GM12878 (cell line): Measurements from ENCODE around the gene TNRC18. TPM values are rescaled to one million over a fixed set of nuclear protein-coding genes. Genes with fewer than 3 reads are reported as not detected.

Experiments
- ATAC-seq: fragments of 200-7000 bp; cut with Tn5 transposase; 3 replicates; pipeline ENCODE4 v1.9.1; 2020; ENCODE audit warnings: mild to moderate bottlenecking, moderate library complexity
- BruUV-seq: library from RNA; stranded (reverse); fragments of 400-500 nt; replicated peaks from 2 replicates; lab custom pipeline; 2021; lab: Mats Ljungman, UMichigan
- CTCF ChIA-PET: fragments of 300-600 bp; sonication (Branson Sonifier 250); formaldehyde crosslinking; extraction: SDS; loops from one replicate; lab custom pipeline; 2021; ENCODE audit warnings: inconsistent platforms; lab: Yijun Ruan, JAX
- POLR2A ChIA-PET: fragments of 350-600 bp; formaldehyde crosslinking; extraction: SDS; loops from one replicate; lab custom pipeline; 2021; ENCODE audit warnings: inconsistent platforms; lab: Charles Lee
- RAD21 ChIA-PET: fragments of 300-600 bp; sonication (Branson Sonifier 250); formaldehyde crosslinking; loops from one replicate; lab custom pipeline; 2023; ENCODE audit warnings: antibody characterized with exemption; ENCODE audit not compliant: unreplicated experiment; lab: Charles Lee
- SMC1A ChIA-PET: fragments of 300-600 bp; sonication (Branson Sonifier 250); formaldehyde crosslinking; loops from one replicate; lab custom pipeline; 2023; ENCODE audit not compliant: unreplicated experiment, uncharacterized antibody; lab: Charles Lee
- DNase-seq: peaks from one replicate; pipeline ENCODE4 v3.0.0-alpha.2; 2011; ENCODE audit warnings: low read depth, low spot score
- FAIRE-seq: peaks from 3 replicates; lab custom pipeline; 2011; peaks lifted over from hg19 to GRCh38; lab: Jason Lieb, UNC
- H2AFZ ChIP-seq: 2 replicates; pipeline ENCODE4 v1.6.0; 2011; ENCODE audit warnings: low read depth, low read length, control low read depth; ENCODE audit not compliant: control insufficient read depth
- H3K27ac ChIP-seq: 2 replicates; pipeline ENCODE4 v1.5.1; 2011; ENCODE audit warnings: control low read depth; ENCODE audit not compliant: control insufficient read depth, insufficient read depth
- H3K27me3 ChIP-seq, 2 experiments: replicated peaks in 1 of 2; 2 replicates each; pipeline versions ENCODE4 v1.6.0 to v1.6.1; 2011; ENCODE audit warnings: low read length in 1 of 2; ENCODE audit not compliant: control insufficient read depth in 2 of 2, insufficient read depth in 2 of 2
- H3K36me3 ChIP-seq, 2 experiments: 2 replicates each; pipeline ENCODE4 v1.5.1; 2011; ENCODE audit warnings: low read length in 1 of 2; ENCODE audit not compliant: control insufficient read depth in 2 of 2, insufficient read depth in 2 of 2
- H3K4me1 ChIP-seq: 2 replicates; pipeline ENCODE4 v1.6.1; 2011; ENCODE audit warnings: mild to moderate bottlenecking, low read length, moderate library complexity, mixed read lengths; ENCODE audit not compliant: control insufficient read depth, insufficient read depth
- H3K4me2 ChIP-seq: 2 replicates; pipeline ENCODE4 v1.6.0; 2011; ENCODE audit warnings: control low read depth; ENCODE audit not compliant: control insufficient read depth, insufficient read depth
- H3K4me3 ChIP-seq: fragments of 200-600 bp; sonication (generic); 2 replicates; pipeline ENCODE4 v1.5.1; 2016
- H3K79me2 ChIP-seq: 2 replicates; pipeline ENCODE4 v1.6.0; 2011; ENCODE audit warnings: low read length; ENCODE audit not compliant: control insufficient read depth, insufficient read depth
- H3K9ac ChIP-seq: 2 replicates; pipeline ENCODE4 v1.8.0; 2011; ENCODE audit warnings: low read length, control low read depth, mixed read lengths; ENCODE audit not compliant: control insufficient read depth, insufficient read depth
- H3K9me3 ChIP-seq: replicated peaks from 3 replicates; pipeline ENCODE4 v1.5.1; 2011; ENCODE audit warnings: mild to moderate bottlenecking, low read length; ENCODE audit not compliant: control insufficient read depth, insufficient read depth
- H4K20me1 ChIP-seq: 2 replicates; pipeline ENCODE4 v1.6.0; 2011; ENCODE audit not compliant: control insufficient read depth, insufficient read depth
- ATF3 ChIP-seq: IDR thresholded peaks from 2 replicates; pipeline ENCODE4 v1.6.1; 2011; ENCODE audit warnings: low read depth, mild to moderate bottlenecking, low read length, moderate library complexity, borderline replicate concordance; ENCODE audit errors: extremely low read depth
- KDM1A ChIP-seq: fragments of 200-600 bp; sonication (generic); IDR thresholded peaks from 2 replicates; pipeline ENCODE4 v1.6.1; 2016; ENCODE audit warnings: borderline replicate concordance
- MLLT1 ChIP-seq: fragments of 450-650 bp; IDR thresholded peaks from 2 replicates; pipeline ENCODE4 v1.6.1; 2016; ENCODE audit warnings: mild to moderate bottlenecking
- WGBS: methylation state at CpG from one replicate; pipeline ENCODE4 v1.1.6; 2016; ENCODE audit warnings: low lambda C conversion rate; ENCODE audit not compliant: insufficient replicate concordance, insufficient coverage; ENCODE audit errors: missing lambda C conversion rate; 5-methylcytosine and 5-hydroxymethylcytosine counted together
- in situ Hi-C: fragments of 300-500 bp; cut with MboI; formaldehyde crosslinking; loops from 9 replicates; pipeline ENCODE4 v1.14.3; 2018; ENCODE audit warnings: mixed read lengths
- intact Hi-C: fragments of 100-400 bp; cut with micrococcal nuclease; formaldehyde crosslinking; loops from one replicate; pipeline ENCODE4 v1.14.2; 2022; ENCODE audit not compliant: unreplicated experiment
- polyA plus RNA-seq, 11 experiments: library from polyadenylated mRNA; depleted of rRNA in 4 of 11; unstranded in 6 of 11; stranded (reverse) in 5 of 11; fragments of >200 nt; fragmentation: Nextera tagmentation in 4 of 11; fragmentation: Illumina TruSeq in 1 of 11; extraction: Ambion mirVana in 4 of 11; extraction: Trizol in 1 of 11; gene quantifications; 1 replicate in 1 of 11; 2 replicates in 10 of 11; pipeline versions ENCODE4 v1.2.1 to v1.2.3, GENCODE V29; 2011 to 2016; ENCODE audit warnings: inconsistent platforms in 2 of 11, missing spikeins in 2 of 11, low read depth in 1 of 11
- total RNA-seq, 4 experiments: library from RNA; depleted of rRNA in 3 of 4; stranded (reverse); fragments of >200 nt in 3 of 4; fragmentation: Illumina TruSeq in 1 of 4; extraction: Trizol in 1 of 4; gene quantifications; 2 replicates each; pipeline versions ENCODE4 v1.2.1 to v1.2.3, GENCODE V29; 2013 to 2021

TNRC18 gene
- total and polyA plus RNA-seq, 10 of the 15 experiments (the other 5 are each of a cell fraction or from before 2014, with no cell fraction given), result 0.02 to 31.7 (median 5.4) TPM

DNA sequence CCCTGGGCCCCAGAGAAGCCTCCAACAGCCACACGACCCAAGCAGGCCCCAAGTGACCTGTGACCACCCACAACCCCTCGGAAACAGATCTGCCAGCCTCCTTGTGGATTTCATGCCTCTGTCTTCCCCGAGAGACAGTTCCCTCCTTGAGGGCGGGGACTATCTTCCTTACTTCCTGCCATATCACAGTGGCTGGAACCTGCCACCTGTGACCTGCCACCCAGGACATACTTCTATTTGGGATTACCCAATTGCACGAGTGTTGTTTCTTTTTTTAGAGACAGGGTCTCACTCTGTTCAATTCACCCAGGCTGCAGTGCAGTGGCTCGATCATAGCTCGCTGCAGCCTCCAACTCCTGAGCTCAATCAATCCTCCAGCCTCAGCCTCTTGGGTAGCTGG is 25.9 kb downstream of the TNRC18 start:
- Histone ChIP-seq H3K4me3 (peak overlapping the region; percentile 96; the same call in 1 of the 2 replicates), H3K9ac (peak overlapping the region; percentile 86)
- ChIA-PET SMC1A (interaction anchor here (1.2 to 3.1 kb wide), 8 partner anchors 24 to 165 kb away, joined by 3 to 41 read pairs (median 8); no protein-coding TSS in a partner anchor), RAD21 (interaction anchor here (0.9 to 3.1 kb wide), 10 partner anchors 32 to 214 kb away, joined by 3 to 84 read pairs (median 8); no protein-coding TSS in a partner anchor), CTCF (interaction anchor here (0.7 to 2.8 kb wide), 14 partner anchors 8 to 301 kb away, joined by 3 to 80 read pairs (median 6); no protein-coding TSS in a partner anchor)
- 36% methylated on average over 7 of the region's 7 CpGs for WGBS
- peak; percentile 1; the same call in 2 of the 3 replicates for ATAC-seq
- no peak for DNase-seq
- peak; percentile 90 for FAIRE-seq
- in situ Hi-C loops, result no loop called here
- no peak for TF ChIP-seq ATF3
- 0 out of 2 replicates have a peak, but pooled peaks have one; percentile 10 for TF ChIP-seq KDM1A
- TF ChIP-seq MLLT1, result 0 out of 2 replicates have a peak, but pooled peaks have one; percentile 37
- TF ChIP-seq, all 136 proteins: peak for 2
- Histone ChIP-seq H3K36me3 (peaks cover 4 to 6% of the 10 kb centered on the region in 2 experiments; a peak in 3 of 4 replicates), H3K9me3 (no peaks in the 10 kb centered on the region), H3K4me2 (peak overlapping the region; percentile 85), H4K20me1 (no peaks in the 10 kb centered on the region), H3K4me1 (peaks cover 5% of the 10 kb centered on the region; the same call in 1 of the 2 replicates), H3K27me3 (no peaks in the 10 kb centered on the region), H3K79me2 (peaks cover 16% of the 10 kb centered on the region), H3K27ac (peak overlapping the region; percentile 88), H2AFZ (peak overlapping the region; percentile 86)
- no TSS peak for BruUV-seq
- intact Hi-C loops, result no loop called here
- POLR2A ChIA-PET, result interaction anchor here (0.7 to 2.7 kb wide), 10 partner anchors 11 to 157 kb away, joined by 3 to 19 read pairs (median 5); partner anchors contain the start of gene TNRC18
